Stimulated activated CD8-positive, alpha-beta memory T cell treated with anti-CD3 and anti-CD28 coated beads, Interleukin-15, amount 100 ng/mL, for 24 hours (primary cell): ENCODE data around the gene LRRC43.

Experiments
- DNase-seq: peaks from one replicate; pipeline ENCODE4 v3.0.0-alpha.2; 2020; ENCODE audit warnings: low read depth

LRRC43 gene

DNA sequence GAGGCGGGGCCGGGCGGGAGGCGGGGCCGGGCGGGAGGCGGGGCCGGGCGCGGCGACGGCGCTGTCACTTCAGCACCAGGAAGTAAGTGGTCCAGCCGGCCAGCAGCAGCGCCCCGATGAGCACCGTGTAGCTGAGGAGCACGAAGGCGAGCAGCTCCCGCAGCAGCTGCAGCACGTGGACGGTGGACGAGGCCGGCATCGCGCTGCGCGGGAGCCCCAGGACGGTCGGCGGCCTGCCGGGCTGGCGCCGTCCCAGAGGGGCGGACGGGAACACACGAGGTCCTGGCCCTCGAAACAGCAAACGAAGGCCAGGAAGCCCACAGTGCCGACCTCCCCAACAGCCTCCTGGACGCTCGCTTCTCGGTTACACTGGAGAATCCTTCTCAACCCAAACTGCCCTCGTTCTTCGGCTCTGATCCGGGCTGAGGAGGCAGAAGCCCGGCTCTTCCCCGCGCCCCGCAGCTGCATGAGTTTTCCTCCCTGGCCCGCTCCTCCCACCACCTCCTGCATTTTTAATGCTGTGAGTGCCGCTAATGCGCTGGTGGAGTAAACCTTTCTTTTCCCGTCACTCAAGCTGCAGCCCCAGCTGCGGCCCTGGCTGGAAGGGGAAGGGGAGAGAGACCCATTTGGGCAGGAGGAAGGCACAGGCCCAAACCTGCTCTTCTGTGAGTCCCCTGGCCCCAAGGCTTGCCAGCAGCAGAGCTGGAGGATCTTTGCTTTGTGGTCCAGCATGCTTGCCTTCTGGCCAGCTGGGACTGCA, 43.6 kb downstream of the LRRC43 start:
- no peak for DNase-seq

DNA sequence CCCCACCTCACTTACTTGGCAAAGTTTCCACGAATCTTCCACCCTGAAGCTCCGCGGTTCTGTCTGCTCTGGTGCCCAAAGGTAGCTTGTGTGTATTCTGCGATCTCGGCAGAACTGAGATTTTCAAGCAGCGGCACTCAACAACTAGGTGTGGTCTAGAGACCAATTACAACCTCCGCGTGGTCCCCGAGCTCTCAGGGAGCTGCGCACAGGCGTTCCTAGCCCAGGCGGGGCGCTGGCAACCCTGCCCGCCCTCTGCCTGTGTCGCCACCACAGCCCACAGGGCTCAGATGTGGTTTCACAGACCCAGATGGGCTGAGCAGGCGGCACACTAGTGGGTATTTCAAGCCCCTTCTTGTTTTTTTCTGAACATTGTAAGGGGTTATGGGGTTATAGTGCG, 44.4 kb downstream of the LRRC43 start:
- DNase-seq, result no peak

DNA sequence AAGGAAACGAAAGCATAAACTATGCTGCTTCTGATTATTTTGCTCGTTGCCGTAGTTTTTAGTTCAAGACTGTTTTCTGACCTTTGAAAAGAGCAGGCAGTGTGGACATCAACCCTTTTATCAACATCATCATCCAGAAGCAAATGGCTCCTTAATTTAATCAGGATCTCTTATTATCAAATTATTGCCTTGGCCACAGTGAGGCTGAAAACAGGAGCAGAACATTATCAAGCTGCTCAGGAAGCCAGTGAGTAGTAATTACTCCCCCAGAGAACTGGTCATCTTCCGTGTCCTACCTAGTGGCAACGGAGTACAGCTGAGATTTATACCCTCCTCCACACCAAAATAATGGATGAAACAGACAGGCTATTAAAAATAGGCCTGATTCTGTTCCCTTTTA, 45.2 kb downstream of the LRRC43 start:
- no peak for DNase-seq

DNA sequence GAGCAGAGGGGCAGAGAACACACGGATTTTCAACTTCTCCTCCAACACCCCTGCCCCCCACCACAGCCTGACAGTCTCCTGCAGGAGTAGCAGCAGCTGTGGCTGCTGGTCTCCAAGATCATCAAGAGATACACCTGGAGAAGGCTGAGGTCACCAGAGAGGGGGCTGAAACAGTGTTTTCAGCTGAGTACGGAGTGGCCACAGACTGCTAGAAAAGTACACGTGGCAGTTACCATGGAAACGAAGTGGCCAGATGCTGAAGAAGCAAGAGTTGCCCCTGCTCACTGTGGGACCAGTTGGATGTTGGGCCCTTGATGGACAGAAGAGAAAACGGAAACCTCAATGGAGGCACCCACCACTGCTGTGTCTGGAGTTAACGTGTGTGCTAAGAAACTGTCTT, 47.9 kb downstream of the LRRC43 start:
- DNase-seq, result no peak

DNA sequence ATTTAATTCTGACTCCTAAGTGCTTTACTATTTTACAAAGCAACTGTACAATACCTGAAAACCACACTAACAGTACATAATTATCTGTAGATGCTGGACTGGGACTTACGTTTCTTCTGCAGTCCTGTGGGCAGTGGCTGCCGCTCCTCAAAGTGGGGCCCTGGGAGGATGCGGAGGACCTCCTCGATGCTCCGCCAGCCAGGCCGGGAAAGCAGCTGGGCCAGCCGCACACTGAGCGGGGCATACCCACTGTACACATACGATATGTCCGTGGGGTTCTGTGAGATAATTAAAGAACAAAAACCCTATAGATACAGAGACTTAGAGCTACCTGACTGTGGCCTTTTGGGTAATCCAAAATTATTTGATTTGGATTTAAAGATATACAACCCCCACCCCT, 49.8 kb downstream of the LRRC43 start:
- no peak for DNase-seq

DNA sequence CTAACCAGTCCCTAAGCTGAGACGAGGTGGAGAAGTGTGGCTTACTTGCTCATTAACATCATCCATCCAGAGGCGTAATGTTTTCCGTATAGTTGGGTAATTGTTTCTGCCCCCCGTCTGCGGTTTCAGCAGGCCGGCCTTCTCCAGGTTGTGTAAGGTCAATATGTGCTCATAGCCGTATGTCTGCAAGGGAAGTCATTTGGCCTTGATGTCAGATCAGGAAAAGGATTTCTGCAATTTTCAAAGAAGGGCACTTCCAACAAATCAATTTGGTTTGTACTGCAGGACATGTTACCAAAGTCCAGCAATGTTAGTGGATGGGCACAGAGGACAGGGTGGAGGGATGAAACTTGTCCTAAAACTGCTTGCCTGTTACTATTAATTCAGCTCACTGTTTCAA, 52.8 kb downstream of the LRRC43 start:
- no peak for DNase-seq

DNA sequence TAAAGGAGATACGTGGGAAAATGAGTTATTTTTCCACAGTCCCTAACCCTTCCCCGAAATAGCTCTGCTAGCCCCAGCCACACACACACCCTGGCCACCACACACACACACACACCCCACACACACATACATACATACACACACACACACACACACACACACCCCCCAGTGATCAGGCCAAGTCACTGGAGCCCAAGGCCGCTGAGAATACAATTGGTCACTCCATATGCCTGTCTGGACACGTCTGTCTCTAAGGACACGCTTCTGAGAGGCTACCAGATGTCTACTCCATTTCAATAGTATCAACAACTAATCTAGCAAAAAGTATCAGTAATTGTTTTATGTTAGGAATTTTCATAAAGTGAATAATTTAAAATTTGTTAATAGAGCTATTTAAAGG, 55.9 kb downstream of the LRRC43 start:
- no peak for DNase-seq

DNA sequence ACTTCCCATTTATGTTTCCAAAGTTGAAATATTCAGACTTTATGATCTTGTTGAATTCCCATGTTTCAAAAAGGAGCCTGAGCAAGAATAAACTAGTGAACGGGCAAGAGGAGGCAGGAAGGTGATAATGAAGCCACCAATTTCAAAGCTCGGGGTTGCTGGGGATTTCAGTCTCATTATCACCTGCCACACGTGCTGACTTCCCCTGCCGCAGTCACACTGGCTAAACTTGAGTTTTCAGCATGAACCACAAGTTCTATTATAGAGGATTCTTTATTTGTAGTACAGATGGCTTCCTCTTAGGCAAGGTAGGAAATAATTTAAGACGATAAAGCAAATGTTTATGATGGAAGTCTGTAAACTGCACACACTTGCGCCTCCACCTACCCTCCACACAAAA, 61.0 kb downstream of the LRRC43 start:
- DNase-seq, result no peak

DNA sequence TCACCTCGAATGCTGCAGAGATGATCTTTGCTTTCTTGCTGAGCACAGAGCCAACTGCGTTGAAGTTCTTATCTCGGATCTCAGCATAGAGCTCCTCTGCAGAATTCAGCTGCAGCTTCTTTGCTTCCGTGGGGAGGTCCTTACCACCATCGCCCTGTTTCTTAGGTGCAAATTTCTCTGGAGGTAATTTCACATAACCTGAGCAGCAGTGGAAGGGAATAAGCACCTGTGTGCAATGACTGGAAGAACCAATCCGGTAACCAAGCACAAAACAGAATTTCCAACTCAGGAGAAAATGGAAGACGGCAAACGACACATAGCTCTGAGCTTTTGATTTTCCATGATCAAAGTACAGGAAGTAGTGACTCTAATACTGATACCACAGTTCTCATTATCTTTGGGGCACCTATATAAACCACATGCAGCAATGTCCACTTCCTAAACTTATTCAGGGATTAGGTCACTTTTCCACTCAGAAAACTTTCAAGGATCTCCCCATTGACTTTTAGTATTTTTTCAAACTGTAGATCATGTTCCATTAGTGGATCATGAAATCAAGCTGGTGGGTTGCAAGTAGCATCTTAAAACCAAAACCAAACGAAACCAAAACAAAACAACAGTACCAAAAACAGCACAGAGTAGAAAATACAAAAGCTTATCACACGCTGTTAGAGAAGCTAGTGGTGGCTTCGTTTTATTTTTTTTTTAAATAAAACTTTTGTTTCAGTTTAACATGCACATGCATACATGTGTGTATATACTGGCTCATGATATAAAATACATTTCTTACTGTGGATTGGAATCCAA, 61.8 kb downstream of the LRRC43 start:
- no peak for DNase-seq

DNA sequence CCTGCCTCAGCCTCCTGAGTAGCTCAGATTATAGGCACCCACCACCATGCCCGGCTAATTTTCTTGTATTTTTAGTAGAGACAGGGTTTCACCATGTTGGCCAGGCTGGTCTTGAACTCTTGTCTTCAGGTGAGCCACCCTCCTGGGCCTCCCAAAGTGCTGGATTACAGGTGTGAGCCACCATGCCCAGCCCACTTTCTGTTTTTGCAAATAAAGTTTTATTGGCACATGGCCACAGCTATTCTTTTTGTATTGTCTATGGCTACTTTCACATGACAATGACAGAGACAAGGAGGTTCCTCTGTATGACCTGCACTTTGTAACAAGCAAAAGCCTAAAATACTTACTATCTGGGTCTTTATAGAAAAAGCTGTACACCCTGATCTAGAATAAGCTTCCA, 62.6 kb downstream of the LRRC43 start:
- no peak for DNase-seq

DNA sequence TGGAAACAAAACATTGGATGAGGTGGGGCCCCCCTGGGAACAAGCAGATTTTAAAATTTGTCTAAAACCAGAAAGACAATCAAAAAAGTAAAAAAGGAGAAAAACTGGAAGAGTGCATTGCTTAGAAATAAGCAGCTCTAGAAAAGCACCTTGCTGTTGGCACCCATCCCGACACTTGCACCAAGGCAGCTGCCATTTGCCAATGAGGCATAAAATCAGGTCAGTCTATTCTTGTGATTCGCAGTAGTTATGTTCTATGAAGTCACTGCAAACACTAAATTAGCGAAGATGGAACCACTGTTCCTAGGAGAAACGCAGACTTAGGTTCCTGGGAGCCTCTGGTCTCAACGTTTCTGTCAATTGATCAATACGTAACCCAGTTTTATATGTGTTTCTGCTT, 67.1 kb downstream of the LRRC43 start:
- no peak for DNase-seq

DNA sequence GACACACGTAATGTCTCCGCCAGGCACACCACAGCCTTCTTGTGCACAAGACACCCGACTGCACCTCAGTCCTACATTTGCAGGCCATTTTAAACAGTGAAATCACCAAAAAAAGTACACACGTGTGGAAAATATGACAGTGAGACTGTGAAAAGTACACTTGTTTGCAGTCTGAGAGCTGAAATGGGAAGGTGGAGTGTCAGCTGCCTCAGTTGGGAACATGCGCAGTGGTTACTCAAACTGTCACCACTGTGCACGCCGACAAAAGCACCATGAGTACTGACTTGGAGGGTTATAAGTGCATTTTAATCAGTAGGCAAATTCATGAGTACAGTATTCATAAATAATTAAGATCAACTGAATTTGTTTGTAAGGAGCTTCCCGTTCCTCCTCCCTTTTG, 67.6 kb downstream of the LRRC43 start:
- no peak for DNase-seq
